ENCODE measurements around the gene ELF2. TPM values are rescaled to one million over a fixed set of nuclear protein-coding genes. Genes with fewer than 3 reads are reported as not detected.
A peak's percentile ranks its signal among the peaks of the same experiment; 100 is the strongest.

The ELF2 gene
- total RNA-seq, 2 donors from 2014 or later: 39.7 to 46.2 TPM

DNA sequence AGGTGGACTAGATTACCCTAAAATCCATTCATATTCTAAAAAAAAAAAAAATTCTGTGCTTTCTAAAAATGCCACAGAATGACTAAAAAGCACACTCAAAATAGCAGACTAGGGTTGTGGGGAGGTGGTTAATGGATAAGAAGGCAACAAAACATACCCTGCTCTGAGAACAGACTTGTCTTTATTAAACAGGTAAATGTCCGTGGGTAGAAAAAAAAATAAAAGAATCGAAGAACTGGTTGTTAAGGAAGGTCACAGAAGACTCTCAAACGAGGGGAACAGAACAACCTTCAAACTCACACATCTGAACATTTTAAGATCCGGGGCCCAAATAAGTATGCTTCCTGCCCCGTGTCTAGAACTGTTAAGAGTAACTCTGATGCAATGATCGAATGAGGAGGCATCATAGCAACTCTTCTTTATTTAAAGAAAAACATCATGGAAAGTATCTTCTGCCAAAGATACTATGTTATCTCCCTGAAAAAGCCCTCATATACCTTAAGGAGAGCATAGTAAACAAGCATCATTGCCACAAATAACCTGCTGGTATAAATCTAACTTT lies 68.4 kb downstream of the ELF2 start:
- DNase-seq (ENCODE audit: low spot score) (no peak), ATAC-seq (no peak)
- Mint-ChIP-seq H3K27me3 (no peaks in the 10 kb centered on the region), H3K27ac (no peak overlapping the region), H3K9me3 (no peaks in the 10 kb centered on the region), H3K36me3 (no peaks in the 10 kb centered on the region), H3K4me1 (ENCODE audit: low read depth in 2 of 2) (no peaks in the 10 kb centered on the region), H3K4me3 (no peak overlapping the region)

DNA sequence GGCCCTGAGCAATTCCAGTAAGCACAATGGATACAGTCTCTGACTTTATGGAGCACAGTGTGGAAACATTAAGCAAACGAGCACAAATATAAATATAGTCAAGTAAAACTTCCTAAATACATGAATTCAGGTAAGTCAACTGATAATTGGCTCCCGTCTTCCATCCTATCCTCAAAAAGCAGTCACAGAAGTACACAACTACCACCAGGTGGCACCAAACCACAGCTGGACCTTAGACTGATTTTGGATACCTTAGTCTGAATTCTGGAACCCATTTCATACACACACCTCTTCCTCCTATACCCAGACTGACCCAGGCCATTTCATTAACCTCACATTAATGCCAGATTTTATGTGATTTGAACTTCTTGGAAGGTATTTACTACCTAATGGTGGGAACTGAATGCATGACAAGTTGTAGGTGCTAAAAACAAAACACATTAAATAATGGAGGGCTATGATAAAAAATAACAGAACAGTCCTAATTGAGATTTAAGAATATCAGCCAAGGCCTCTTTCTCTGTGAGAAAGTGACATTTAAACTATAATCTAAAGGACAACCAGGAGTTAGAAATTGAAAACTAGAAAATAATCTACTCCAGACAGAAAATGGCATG lies 77.5 kb downstream of the ELF2 start:
- H3K27me3 Mint-ChIP-seq: no peaks in the 10 kb centered on the region
- no peak overlapping the region for H3K4me3 Mint-ChIP-seq
- no peaks in the 10 kb centered on the region for H3K9me3 Mint-ChIP-seq
- peak in 1 of 2 donors; percentile 52 for ATAC-seq
- peaks cover 0 to 5% of the 10 kb centered on the region in 2 donors for H3K4me1 Mint-ChIP-seq (ENCODE audit: low read depth in 2 of 2)
- H3K27ac Mint-ChIP-seq: peak overlapping the region in 1 of 2 donors; percentile 3
- DNase-seq (ENCODE audit: low spot score): peak; percentile 73
- H3K36me3 Mint-ChIP-seq: no peaks in the 10 kb centered on the region

GRCh38 chr4:139092271-139092670 lies 84.7 kb downstream of the ELF2 start:
- DNase-seq (ENCODE audit: low spot score) (no peak), ATAC-seq (no peak)
- no peaks in the 10 kb centered on the region for H3K27me3 Mint-ChIP-seq
- H3K27ac Mint-ChIP-seq: no peak overlapping the region
- peaks cover 0 to 5% of the 10 kb centered on the region in 2 donors for H3K4me1 Mint-ChIP-seq (ENCODE audit: low read depth in 2 of 2)
- H3K4me3 Mint-ChIP-seq: no peak overlapping the region
- no peaks in the 10 kb centered on the region for H3K36me3 Mint-ChIP-seq
- H3K9me3 Mint-ChIP-seq: no peaks in the 10 kb centered on the region

- no peaks in the 10 kb centered on the region for H3K27me3 Mint-ChIP-seq
- no peak for ATAC-seq
- H3K4me3 Mint-ChIP-seq: peak overlapping the region; percentile 89
- DNase-seq (ENCODE audit: low spot score): no peak
- peak overlapping the region; percentile 84 to 85 for H3K27ac Mint-ChIP-seq
- H3K9me3 Mint-ChIP-seq: no peaks in the 10 kb centered on the region
- H3K36me3 Mint-ChIP-seq: no peaks in the 10 kb centered on the region
- peaks cover 16 to 35% of the 10 kb centered on the region in 2 donors for H3K4me1 Mint-ChIP-seq (ENCODE audit: low read depth in 2 of 2)
Measured at GRCh38 chr4:139085141-139085540, 91.9 kb downstream of the ELF2 start.

DNA sequence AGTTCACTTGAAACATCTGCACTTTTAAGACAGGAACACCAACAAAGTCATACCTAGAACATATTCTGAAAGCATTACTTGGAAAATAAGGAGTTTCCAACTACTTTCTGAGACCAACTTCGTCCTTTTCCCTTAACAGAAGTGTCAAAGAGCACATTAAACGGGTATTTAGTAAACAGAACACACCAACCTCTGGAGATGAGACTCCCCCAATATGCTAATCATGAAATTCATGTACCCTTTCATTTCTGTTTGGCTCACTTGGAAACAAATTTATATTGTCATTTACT lies 92.3 kb downstream of the ELF2 start:
- ATAC-seq (no peak), DNase-seq (ENCODE audit: low spot score) (no peak)
- Mint-ChIP-seq H3K36me3 (no peaks in the 10 kb centered on the region), H3K9me3 (no peaks in the 10 kb centered on the region), H3K4me3 (peak overlapping the region; percentile 89), H3K27ac (peak overlapping the region; percentile 84 to 85), H3K27me3 (no peaks in the 10 kb centered on the region), H3K4me1 (ENCODE audit: low read depth in 2 of 2) (peaks cover 19 to 39% of the 10 kb centered on the region in 2 donors)

GRCh38 chr4:139083956-139084803 lies 92.8 kb downstream of the ELF2 start:
- peaks cover 19 to 35% of the 10 kb centered on the region in 2 donors for H3K4me1 Mint-ChIP-seq (ENCODE audit: low read depth in 2 of 2)
- no peaks in the 10 kb centered on the region for H3K27me3 Mint-ChIP-seq
- peak overlapping the region; percentile 84 to 85 for H3K27ac Mint-ChIP-seq
- peak overlapping the region; percentile 89 for H3K4me3 Mint-ChIP-seq
- ATAC-seq (peak; percentile 80 to 81), DNase-seq (ENCODE audit: low spot score) (peak; percentile 90)
- H3K36me3 Mint-ChIP-seq: no peaks in the 10 kb centered on the region
- H3K9me3 Mint-ChIP-seq: no peaks in the 10 kb centered on the region

DNA sequence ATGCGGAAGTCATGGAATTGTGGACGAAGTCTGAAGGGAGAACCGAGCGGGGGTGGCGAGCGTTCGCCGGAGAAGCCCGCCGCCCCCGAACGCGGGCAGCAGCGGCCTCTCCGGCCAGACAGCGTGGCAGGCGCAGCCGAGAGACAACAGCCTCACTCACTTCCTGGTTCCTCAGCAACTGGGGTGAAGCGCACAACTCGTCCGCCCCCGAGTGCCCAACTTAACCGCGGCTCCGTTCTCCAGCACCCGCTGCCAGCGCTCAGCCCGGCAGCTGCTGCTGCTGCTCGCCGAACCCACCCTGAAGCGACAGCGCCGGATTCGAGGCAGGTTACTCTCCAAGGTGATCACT lies 93.4 kb downstream of the ELF2 start:
- no peaks in the 10 kb centered on the region for H3K9me3 Mint-ChIP-seq
- peaks cover 19 to 34% of the 10 kb centered on the region in 2 donors for H3K4me1 Mint-ChIP-seq (ENCODE audit: low read depth in 2 of 2)
- peak overlapping the region; percentile 84 to 85 for H3K27ac Mint-ChIP-seq
- no peaks in the 10 kb centered on the region for H3K27me3 Mint-ChIP-seq
- H3K4me3 Mint-ChIP-seq: peak overlapping the region; percentile 89
- DNase-seq (ENCODE audit: low spot score) (peak; percentile 75), ATAC-seq (peak; percentile 60 to 71)
- no peaks in the 10 kb centered on the region for H3K36me3 Mint-ChIP-seq

DNA sequence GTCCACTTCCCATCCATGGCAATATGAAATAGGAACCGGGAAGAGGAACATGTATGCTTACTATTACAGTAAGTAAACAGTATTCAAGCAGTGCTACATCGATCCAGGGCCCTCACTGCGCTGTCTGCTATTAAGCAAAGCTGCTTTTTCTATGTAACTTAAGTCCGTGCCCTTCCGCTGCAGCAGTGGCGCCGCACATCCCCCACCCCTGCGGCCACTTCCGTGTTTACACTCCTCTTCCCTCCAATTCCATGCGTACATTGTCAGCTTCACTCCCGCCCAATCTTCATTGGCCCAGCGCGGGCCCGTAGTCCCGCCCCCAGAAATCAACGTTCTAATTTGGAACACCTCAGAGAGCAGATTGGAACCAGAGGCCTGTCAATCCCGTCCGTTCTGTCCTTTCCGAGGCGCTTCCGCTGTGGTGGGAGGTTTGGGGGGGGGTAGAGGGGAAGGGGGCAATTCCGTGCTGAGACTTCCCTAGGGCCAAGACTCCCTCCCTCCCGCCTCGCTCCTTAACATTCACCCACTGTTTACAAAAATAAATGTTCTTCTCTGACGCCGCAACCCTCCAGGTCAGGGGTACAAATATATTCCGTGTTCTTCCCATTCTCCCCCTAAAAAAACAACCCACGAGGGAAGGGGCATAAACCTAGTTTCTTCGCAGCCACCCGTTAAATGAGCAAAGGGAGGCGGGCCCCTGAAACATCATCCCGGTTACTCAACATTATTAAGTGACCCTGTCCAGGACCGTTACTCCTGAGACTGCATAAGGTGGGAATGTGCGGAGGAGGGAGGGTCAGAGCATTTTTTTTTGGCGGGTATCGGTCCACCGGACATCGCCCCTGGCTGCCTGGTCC lies 94.0 kb downstream of the ELF2 start:
- H3K27me3 Mint-ChIP-seq: no peaks in the 10 kb centered on the region

DNA sequence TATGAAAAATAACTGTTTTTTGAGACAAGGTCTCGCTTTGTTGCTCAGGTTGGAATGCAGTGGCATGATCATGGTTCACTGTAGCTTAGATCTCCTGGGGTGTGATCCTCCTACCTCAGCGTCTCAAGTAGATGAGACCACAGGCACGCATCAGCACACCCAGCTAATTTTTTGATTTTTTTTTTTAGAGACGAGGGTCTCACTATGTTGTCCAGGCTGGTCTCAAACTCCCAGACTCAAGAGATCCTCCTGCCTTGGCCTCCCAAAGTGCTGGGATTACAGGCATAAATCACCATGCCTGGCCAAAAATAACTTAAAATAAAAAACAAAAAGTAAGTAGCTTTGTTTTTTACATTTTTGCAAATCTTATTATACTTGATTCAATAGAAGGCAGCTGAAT lies 98.1 kb downstream of the ELF2 start:
- Mint-ChIP-seq H3K4me3 (no peak overlapping the region), H3K36me3 (no peaks in the 10 kb centered on the region)

More for the DNA sequence above, 94.0 kb downstream of the ELF2 start:
- H3K4me1 Mint-ChIP-seq (ENCODE audit: low read depth in 2 of 2): peaks cover 19 to 34% of the 10 kb centered on the region in 2 donors
- no peaks in the 10 kb centered on the region for H3K36me3 Mint-ChIP-seq
- peak overlapping the region; percentile 89 for H3K4me3 Mint-ChIP-seq
- ATAC-seq (peak; percentile 94 to 95), DNase-seq (ENCODE audit: low spot score) (peak; percentile 97)
- H3K9me3 Mint-ChIP-seq: no peaks in the 10 kb centered on the region
- H3K27ac Mint-ChIP-seq: peak overlapping the region; percentile 84 to 85

DNA sequence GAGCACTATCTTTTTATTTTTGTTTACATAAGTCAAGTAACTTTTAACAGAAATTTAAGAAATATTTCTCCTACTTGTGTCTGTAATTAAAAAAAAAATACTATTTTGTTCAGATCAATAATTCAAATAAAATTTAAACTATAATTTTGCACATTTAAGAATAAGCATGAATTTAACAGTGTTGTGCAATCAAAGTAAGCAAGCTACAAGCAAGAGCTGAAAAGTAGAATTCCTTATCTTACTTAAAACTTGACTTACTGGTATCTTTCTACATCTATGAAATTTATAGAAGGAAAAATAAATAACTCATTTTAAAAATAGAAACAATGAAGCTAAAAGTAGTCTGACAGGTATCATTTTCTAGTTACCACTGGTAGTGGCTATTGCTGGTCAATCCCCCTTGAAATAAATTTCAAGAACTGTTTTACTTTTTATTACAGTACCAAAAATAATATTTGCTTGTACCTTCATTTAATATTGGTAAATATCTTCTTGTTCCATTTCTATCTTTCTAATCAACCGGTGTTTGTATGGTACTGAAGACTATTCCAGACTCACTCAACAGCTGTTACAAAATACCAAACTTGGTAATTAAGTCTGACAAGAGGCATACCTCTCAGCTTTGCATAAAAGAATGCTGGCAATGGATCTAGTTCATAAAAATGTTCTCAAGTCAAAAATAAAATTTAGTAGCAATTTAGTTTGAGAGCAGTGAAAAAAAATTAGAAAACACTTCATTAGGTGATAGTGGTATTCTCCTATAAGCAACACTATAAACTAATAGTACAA lies 99.3 kb downstream of the ELF2 start:
- H3K27me3 Mint-ChIP-seq: no peaks in the 10 kb centered on the region
- no peak for ATAC-seq
- DNase-seq (ENCODE audit: low spot score): no peak
- no peak overlapping the region for H3K4me3 Mint-ChIP-seq
- no peaks in the 10 kb centered on the region for H3K36me3 Mint-ChIP-seq
- no peaks in the 10 kb centered on the region for H3K9me3 Mint-ChIP-seq
- H3K4me1 Mint-ChIP-seq (ENCODE audit: low read depth in 2 of 2): peaks cover 22 to 32% of the 10 kb centered on the region in 2 donors
- no peak overlapping the region for H3K27ac Mint-ChIP-seq

More for the DNA sequence above, 98.1 kb downstream of the ELF2 start:
- H3K27me3 Mint-ChIP-seq: no peaks in the 10 kb centered on the region
- ATAC-seq (no peak), DNase-seq (ENCODE audit: low spot score) (no peak)
- H3K4me1 Mint-ChIP-seq (ENCODE audit: low read depth in 2 of 2): peaks cover 23 to 33% of the 10 kb centered on the region in 2 donors
- H3K9me3 Mint-ChIP-seq: no peaks in the 10 kb centered on the region
- no peak overlapping the region for H3K27ac Mint-ChIP-seq

GRCh38 chr4:139076016-139076744 lies 100.8 kb downstream of the ELF2 start:
- Mint-ChIP-seq H3K36me3 (peaks cover 9% of the 10 kb centered on the region), H3K4me3 (no peak overlapping the region), H3K27me3 (no peaks in the 10 kb centered on the region), H3K9me3 (no peaks in the 10 kb centered on the region), H3K4me1 (ENCODE audit: low read depth in 2 of 2) (peaks cover 11 to 17% of the 10 kb centered on the region in 2 donors), H3K27ac (no peak overlapping the region)
- DNase-seq (ENCODE audit: low spot score) (no peak), ATAC-seq (no peak)

DNA sequence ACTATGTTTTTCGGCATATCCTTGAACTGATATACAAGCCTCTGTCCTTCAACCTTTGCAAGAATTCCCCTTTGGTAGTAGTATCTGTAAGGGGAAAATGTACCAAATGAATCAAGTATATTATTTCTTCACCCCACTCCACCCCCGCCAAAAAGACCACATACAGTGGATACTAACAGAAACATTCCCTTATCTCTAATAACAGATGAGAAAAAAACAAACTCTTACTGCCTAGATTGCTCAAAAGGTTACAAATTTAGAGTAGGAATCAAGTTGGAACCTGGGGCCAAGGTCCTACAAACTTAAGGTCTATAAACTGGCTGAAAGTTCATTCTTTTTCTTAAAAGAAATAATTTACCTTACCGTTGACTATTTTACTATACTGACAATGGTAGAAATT lies 116.4 kb downstream of the ELF2 start:
- Mint-ChIP-seq H3K27me3 (no peaks in the 10 kb centered on the region), H3K36me3 (peaks cover 13% of the 10 kb centered on the region), H3K27ac (no peak overlapping the region), H3K4me3 (no peak overlapping the region), H3K4me1 (ENCODE audit: low read depth in 2 of 2) (peaks cover 7 to 9% of the 10 kb centered on the region in 2 donors), H3K9me3 (no peaks in the 10 kb centered on the region)
- no peak for DNase-seq (ENCODE audit: low spot score)
- ATAC-seq: no peak

Data from natural killer cell treated with Interleukin-12 subunit alpha and Interleukin-12 subunit beta and Interleukin-15 and Interleukin-18, amount 100 ng/mL, for 72 hours (primary cell).